Ishikawa (cell line): Measurements from ENCODE around the gene MYOF.

Experiments
- CEBPB ChIP-seq: IDR thresholded peaks from 2 replicates; pipeline ENCODE4 v1.6.1; 2012
- CREB1 ChIP-seq: IDR thresholded peaks from 2 replicates; pipeline ENCODE4 v1.6.1; 2012; ENCODE audit warnings: low read depth
- EGR1 ChIP-seq: IDR thresholded peaks from 2 replicates; pipeline ENCODE4 v1.6.1; 2012
- MAX ChIP-seq: IDR thresholded peaks from 2 replicates; pipeline ENCODE4 v1.6.1; 2012
- RAD21 ChIP-seq: IDR thresholded peaks from 2 replicates; pipeline ENCODE4 v1.6.1; 2012; ENCODE audit warnings: low read depth
- REST ChIP-seq: IDR thresholded peaks from 2 replicates; pipeline ENCODE4 v1.6.1; 2012; ENCODE audit warnings: low read depth, mild to moderate bottlenecking
- TAF1 ChIP-seq: IDR thresholded peaks from 2 replicates; pipeline ENCODE4 v1.6.1; 2012; ENCODE audit warnings: low read depth, mild to moderate bottlenecking
- USF1 ChIP-seq: IDR thresholded peaks from 2 replicates; pipeline ENCODE4 v1.6.1; 2012
- YY1 ChIP-seq: IDR thresholded peaks from 2 replicates; pipeline ENCODE4 v1.6.1; 2012; ENCODE audit warnings: low read depth
- ZBTB7A ChIP-seq: IDR thresholded peaks from 2 replicates; pipeline ENCODE4 v1.6.1; 2012; ENCODE audit warnings: low read depth

GRCh38 chr10:93469454-93469853 is 12.7 kb downstream of the MYOF start:
- TF ChIP-seq REST: no peak
- no peak for TF ChIP-seq TAF1
- no peak for TF ChIP-seq CREB1
- no peak for TF ChIP-seq YY1
- TF ChIP-seq MAX: no peak
- TF ChIP-seq EGR1: no peak
- no peak for TF ChIP-seq USF1
- no peak for TF ChIP-seq CEBPB
- no peak for TF ChIP-seq RAD21
- TF ChIP-seq ZBTB7A: no peak
